SK-N-SH (cell line): Measurements from ENCODE around the gene NFATC3. TPM values are rescaled to one million over a fixed set of nuclear protein-coding genes. Genes with fewer than 3 reads are reported as not detected.

Experiments used
- CTCF ChIA-PET: fragments of 300-600, 350-600 bp; formaldehyde crosslinking; extraction: SDS; loops from one replicate; lab custom pipeline; 2021; lab: Yijun Ruan, JAX
- POLR2A ChIA-PET: fragments of 350-600 bp; sonication (Branson Sonifier 250); formaldehyde crosslinking; extraction: SDS; loops from one replicate; lab custom pipeline; 2020; ENCODE audit warnings: antibody characterized with exemption, inconsistent platforms; lab: Yijun Ruan, JAX
- DNase-seq: peaks from one replicate; pipeline ENCODE4 v3.0.0; 2012
- H2AFZ ChIP-seq: fragments of 200-600 bp; sonication (generic); 2 replicates; pipeline ENCODE4 v1.8.1; 2016; ENCODE audit warnings: antibody characterized with exemption, mild to moderate bottlenecking, low read depth
- H3F3A ChIP-seq: fragments of 200-600 bp; sonication (generic); replicated peaks from 2 replicates; pipeline ENCODE3; 2016; ENCODE audit warnings: antibody characterized with exemption, mild to moderate bottlenecking; ENCODE audit not compliant: insufficient read depth
- H3K27ac ChIP-seq, 2 experiments: fragments of 200-500 bp in 1 of 2; fragments of 200-600 bp in 1 of 2; sonication (Bioruptor generic) in 1 of 2; sonication (generic), shearing (Covaris generic) in 1 of 2; 2 replicates each; pipeline versions ENCODE4 v1.5.1 to v1.6.1; 2014 to 2016; ENCODE audit warnings: low read depth in 2 of 2, inconsistent platforms in 1 of 2, low read length in 1 of 2, mild to moderate bottlenecking in 1 of 2, mixed read lengths in 1 of 2
- H3K27me3 ChIP-seq: fragments of 200-600 bp; sonication (generic), shearing (Covaris generic); 2 replicates; pipeline ENCODE4 v1.6.1; 2016; ENCODE audit warnings: mixed run types; ENCODE audit not compliant: insufficient read depth
- H3K36me3 ChIP-seq, 2 experiments: fragments of 200-500 bp in 1 of 2; fragments of 200-600 bp in 1 of 2; sonication (Bioruptor generic) in 1 of 2; sonication (generic) in 1 of 2; replicated peaks in 1 of 2; 2 replicates each; pipeline versions ENCODE3 to v1.5.1; 2014 to 2016; ENCODE audit warnings: low read length in 1 of 2, mild to moderate bottlenecking in 1 of 2; ENCODE audit not compliant: insufficient read depth in 2 of 2, control insufficient read depth in 1 of 2
- H3K4me1 ChIP-seq, 2 experiments: fragments of 200-500 bp in 1 of 2; fragments of 200-600 bp in 1 of 2; sonication (Bioruptor generic) in 1 of 2; sonication (generic), shearing (Covaris generic) in 1 of 2; 2 replicates each; pipeline versions ENCODE4 v1.5.1 to v1.6.1; 2014 to 2016; ENCODE audit warnings: low read depth in 1 of 2, low read length in 1 of 2, mixed run types in 1 of 2; ENCODE audit not compliant: insufficient read depth in 2 of 2, control insufficient read depth in 1 of 2
- H3K4me2 ChIP-seq: fragments of 200-600 bp; sonication (generic), shearing (Covaris generic); 2 replicates; pipeline ENCODE4 v1.6.1; 2017; ENCODE audit warnings: mixed run types
- H3K4me3 ChIP-seq, 2 experiments: fragments of 200-500 bp in 1 of 2; fragments of 200-600 bp in 1 of 2; sonication (Bioruptor generic) in 1 of 2; sonication (generic), shearing (Covaris generic) in 1 of 2; 2 replicates each; pipeline versions ENCODE4 v1.5.1 to v1.8.1; 2014 to 2016; ENCODE audit warnings: low read depth in 2 of 2, inconsistent platforms in 1 of 2, low read length in 1 of 2, mild to moderate bottlenecking in 1 of 2, mixed read lengths in 1 of 2, moderate library complexity in 1 of 2
- H3K79me2 ChIP-seq: fragments of 200-600 bp; sonication (generic); 2 replicates; pipeline ENCODE4 v1.8.1; 2017; ENCODE audit warnings: mild to moderate bottlenecking; ENCODE audit not compliant: insufficient read depth
- H3K9ac ChIP-seq: fragments of 200-600 bp; sonication (generic); 2 replicates; pipeline ENCODE4 v1.6.1; 2017; ENCODE audit warnings: mixed run types
- H3K9me2 ChIP-seq: fragments of 200-600 bp; sonication (generic); 2 replicates; pipeline ENCODE4 v1.6.1; 2017; ENCODE audit warnings: mixed run types
- H3K9me3 ChIP-seq: fragments of 200-600 bp; sonication (generic); 2 replicates; pipeline ENCODE4 v1.6.1; 2017; ENCODE audit warnings: mixed run types, mild to moderate bottlenecking, moderate library complexity
- H4K20me1 ChIP-seq: fragments of 200-600 bp; sonication (generic); 2 replicates; pipeline ENCODE4 v1.6.1; 2017; ENCODE audit warnings: mild to moderate bottlenecking, mixed run types; ENCODE audit not compliant: insufficient read depth
- CHD2 ChIP-seq: fragments of 150-350 bp; IDR thresholded peaks from 2 replicates; pipeline ENCODE4 v1.6.1; 2018; ENCODE audit warnings: low read length; ENCODE audit not compliant: partially characterized antibody
- CTCF ChIP-seq: fragments of 200-600 bp; sonication (generic); IDR thresholded peaks from 2 replicates; pipeline ENCODE4 v1.6.1; 2017; ENCODE audit warnings: antibody characterized with exemption, mild to moderate bottlenecking, moderate library complexity
- FOSL2 ChIP-seq: IDR thresholded peaks from 2 replicates; pipeline ENCODE4 v1.4.0; 2012; ENCODE audit warnings: low read depth, mild to moderate bottlenecking, moderate library complexity, borderline replicate concordance
- FOXJ3 ChIP-seq: sonication (generic); formaldehyde crosslinking; IDR thresholded peaks from 2 replicates; pipeline ENCODE4 v1.5.1; 2020; ENCODE audit warnings: mild to moderate bottlenecking, missing genetic modification reagents
- JUND ChIP-seq: IDR thresholded peaks from 2 replicates; pipeline ENCODE4 v1.4.0; 2012
- REST ChIP-seq: IDR thresholded peaks from 2 replicates; pipeline ENCODE4 v1.6.1; 2012; ENCODE audit warnings: mild to moderate bottlenecking, low read depth, low read length, moderate library complexity
- SMC3 ChIP-seq: IDR thresholded peaks from 2 replicates; pipeline ENCODE4 v1.6.1; 2012; ENCODE audit warnings: low read depth, low read length, improper control_type of control experiment
- YY1 ChIP-seq: IDR thresholded peaks from 2 replicates; pipeline ENCODE4 v1.4.0; 2012; ENCODE audit warnings: low read depth, mild to moderate bottlenecking
- ZBTB33 ChIP-seq: IDR thresholded peaks from 2 replicates; pipeline ENCODE4 v1.4.0; 2012; ENCODE audit warnings: low read depth, borderline replicate concordance
- WGBS: methylation state at CpG from one replicate; pipeline ENCODE4 v1.1.6; 2017; ENCODE audit warnings: low lambda C conversion rate; 5-methylcytosine and 5-hydroxymethylcytosine counted together
- polyA plus RNA-seq, 3 experiments: library from polyadenylated mRNA; depleted of rRNA; stranded (reverse); fragments of >200 nt; gene quantifications; 2 replicates each; pipeline ENCODE4 v1.2.3, GENCODE V29; 2012

NFATC3 gene
- polyA plus RNA-seq, 1 of the 3 experiments (the other 2 are of a cell fraction), result 5.7 TPM

GRCh38 chr16:68246121-68246520 is 161.0 kb downstream of the NFATC3 start:
- Histone ChIP-seq H3K27me3 (no peaks in the 10 kb centered on the region), H2AFZ (no peak overlapping the region), H3K9me2 (no peaks in the 10 kb centered on the region), H3K79me2 (peaks cover 13% of the 10 kb centered on the region), H3K4me2 (peak overlapping the region; percentile 92), H4K20me1 (no peaks in the 10 kb centered on the region), H3F3A (no peaks in the 10 kb centered on the region), H3K9me3 (no peaks in the 10 kb centered on the region), H3K36me3 (peaks cover 0 to 4% of the 10 kb centered on the region in 2 experiments), H3K9ac (0 out of 2 replicates have a peak overlapping the region, but pooled peaks have one; percentile 66), H3K4me1 (peaks cover 7 to 15% of the 10 kb centered on the region in 2 experiments; a peak in 2 of 4 replicates), H3K27ac (no peak overlapping the region), H3K4me3 (peak overlapping the region; percentile 88 to 92)
- 43% methylated on average over 5 of the region's 7 CpGs for WGBS
- TF ChIP-seq SMC3 (no peak), REST (no peak), CHD2 (no peak), FOSL2 (no peak), YY1 (no peak), FOXJ3 (CRISPR knock-in tag) (no peak), JUND (no peak), CTCF (no peak), ZBTB33 (no peak)
- ChIA-PET CTCF (interaction anchor here (3.3 to 3.4 kb wide), 2 partner anchors 15 to 18 kb away, joined by 15 to 22 read pairs; partner anchors contain the start of gene SLC7A6), POLR2A (no interaction called here)
- DNase-seq, result no peak
